ENCODE results near the gene POPDC3.

Gene POPDC3

GRCh38 chr6:105137388-105137787, 42.4 kb downstream of the POPDC3 start:
- no peak for ATAC-seq
- Mint-ChIP-seq H3K9me3 (no peaks in the 10 kb centered on the region), H3K4me1 (peaks cover 6% of the 10 kb centered on the region), H3K27me3 (peaks cover 63% of the 10 kb centered on the region), H3K4me3 (peak overlapping the region; percentile 13), H3K36me3 (no peaks in the 10 kb centered on the region), H3K27ac (no peak overlapping the region)

- H3K27me3 Mint-ChIP-seq, result peaks cover 63% of the 10 kb centered on the region
- H3K36me3 Mint-ChIP-seq, result no peaks in the 10 kb centered on the region
- H3K9me3 Mint-ChIP-seq, result no peaks in the 10 kb centered on the region
Measured at GRCh38 chr6:105136431-105137350, 43.1 kb downstream of the POPDC3 start.

GRCh38 chr6:105135907-105136430, 43.8 kb downstream of the POPDC3 start:
- Mint-ChIP-seq H3K4me3 (peak overlapping the region; percentile 60), H3K36me3 (no peaks in the 10 kb centered on the region), H3K9me3 (no peaks in the 10 kb centered on the region), H3K4me1 (peaks cover 6% of the 10 kb centered on the region), H3K27ac (no peak overlapping the region), H3K27me3 (peaks cover 58% of the 10 kb centered on the region)
- ATAC-seq, result no peak

More at GRCh38 chr6:105136431-105137350, 43.1 kb downstream of the POPDC3 start:
- H3K27ac Mint-ChIP-seq, result no peak overlapping the region
- peak; percentile 68 for ATAC-seq
- peaks cover 6% of the 10 kb centered on the region for H3K4me1 Mint-ChIP-seq
- peak overlapping the region; percentile 60 for H3K4me3 Mint-ChIP-seq

GRCh38 chr6:105135056-105135455, 44.8 kb downstream of the POPDC3 start:
- no peak overlapping the region for H3K27ac Mint-ChIP-seq
- H3K4me1 Mint-ChIP-seq, result peaks cover 6% of the 10 kb centered on the region
- H3K27me3 Mint-ChIP-seq, result peaks cover 53% of the 10 kb centered on the region
- no peaks in the 10 kb centered on the region for H3K36me3 Mint-ChIP-seq
- no peaks in the 10 kb centered on the region for H3K9me3 Mint-ChIP-seq
- H3K4me3 Mint-ChIP-seq, result no peak overlapping the region
- no peak for ATAC-seq

- no peaks in the 10 kb centered on the region for H3K4me1 Mint-ChIP-seq
- H3K27me3 Mint-ChIP-seq, result peaks cover 11% of the 10 kb centered on the region
- H3K36me3 Mint-ChIP-seq, result no peaks in the 10 kb centered on the region
- H3K4me3 Mint-ChIP-seq, result no peak overlapping the region
- no peak for ATAC-seq
- H3K27ac Mint-ChIP-seq, result no peak overlapping the region
- H3K9me3 Mint-ChIP-seq, result no peaks in the 10 kb centered on the region
Measured at GRCh38 chr6:105122717-105123116, 57.1 kb downstream of the POPDC3 start.

GRCh38 chr6:105121981-105122380, 57.8 kb downstream of the POPDC3 start:
- peaks cover 17% of the 10 kb centered on the region for H3K27me3 Mint-ChIP-seq
- no peak overlapping the region for H3K27ac Mint-ChIP-seq
- H3K4me1 Mint-ChIP-seq, result no peaks in the 10 kb centered on the region
- H3K4me3 Mint-ChIP-seq, result no peak overlapping the region
- ATAC-seq, result no peak
- H3K36me3 Mint-ChIP-seq, result no peaks in the 10 kb centered on the region
- H3K9me3 Mint-ChIP-seq, result no peaks in the 10 kb centered on the region

- no peaks in the 10 kb centered on the region for H3K36me3 Mint-ChIP-seq
- no peak overlapping the region for H3K4me3 Mint-ChIP-seq
- H3K27me3 Mint-ChIP-seq, result peaks cover 26% of the 10 kb centered on the region
- no peak for ATAC-seq
- no peaks in the 10 kb centered on the region for H3K9me3 Mint-ChIP-seq
- no peaks in the 10 kb centered on the region for H3K4me1 Mint-ChIP-seq
- no peak overlapping the region for H3K27ac Mint-ChIP-seq
Measured at GRCh38 chr6:105120570-105120969, 59.2 kb downstream of the POPDC3 start.

- Mint-ChIP-seq H3K4me1 (no peaks in the 10 kb centered on the region), H3K27me3 (peaks cover 26% of the 10 kb centered on the region), H3K27ac (no peak overlapping the region), H3K9me3 (no peaks in the 10 kb centered on the region), H3K36me3 (no peaks in the 10 kb centered on the region), H3K4me3 (no peak overlapping the region)
- ATAC-seq, result no peak
Measured at GRCh38 chr6:105116150-105116549, 63.7 kb downstream of the POPDC3 start.

GRCh38 chr6:105113422-105113821, 66.4 kb downstream of the POPDC3 start:
- H3K9me3 Mint-ChIP-seq, result no peaks in the 10 kb centered on the region
- no peaks in the 10 kb centered on the region for H3K4me1 Mint-ChIP-seq
- H3K27me3 Mint-ChIP-seq, result peaks cover 22% of the 10 kb centered on the region
- no peak overlapping the region for H3K4me3 Mint-ChIP-seq
- no peaks in the 10 kb centered on the region for H3K36me3 Mint-ChIP-seq
- H3K27ac Mint-ChIP-seq, result no peak overlapping the region
- no peak for ATAC-seq

GRCh38 chr6:105112577-105112976, 67.2 kb downstream of the POPDC3 start:
- no peak overlapping the region for H3K4me3 Mint-ChIP-seq

GRCh38 chr6:105111871-105112270, 67.9 kb downstream of the POPDC3 start:
- Mint-ChIP-seq H3K36me3 (no peaks in the 10 kb centered on the region), H3K27me3 (peaks cover 10% of the 10 kb centered on the region), H3K4me3 (no peak overlapping the region), H3K9me3 (no peaks in the 10 kb centered on the region), H3K4me1 (no peaks in the 10 kb centered on the region), H3K27ac (no peak overlapping the region)
- ATAC-seq, result no peak

More at GRCh38 chr6:105112577-105112976, 67.2 kb downstream of the POPDC3 start:
- Mint-ChIP-seq H3K4me1 (no peaks in the 10 kb centered on the region), H3K27me3 (peaks cover 14% of the 10 kb centered on the region), H3K36me3 (no peaks in the 10 kb centered on the region), H3K9me3 (no peaks in the 10 kb centered on the region), H3K27ac (no peak overlapping the region)
- no peak for ATAC-seq

GRCh38 chr6:105111105-105111504, 68.7 kb downstream of the POPDC3 start:
- H3K36me3 Mint-ChIP-seq, result no peaks in the 10 kb centered on the region
- no peaks in the 10 kb centered on the region for H3K9me3 Mint-ChIP-seq
- H3K4me3 Mint-ChIP-seq, result no peak overlapping the region
- no peaks in the 10 kb centered on the region for H3K4me1 Mint-ChIP-seq
- peaks cover 3% of the 10 kb centered on the region for H3K27me3 Mint-ChIP-seq
- no peak overlapping the region for H3K27ac Mint-ChIP-seq
- ATAC-seq, result no peak

- Mint-ChIP-seq H3K27ac (no peak overlapping the region), H3K36me3 (no peaks in the 10 kb centered on the region), H3K27me3 (no peaks in the 10 kb centered on the region), H3K9me3 (no peaks in the 10 kb centered on the region), H3K4me1 (no peaks in the 10 kb centered on the region), H3K4me3 (no peak overlapping the region)
- ATAC-seq, result no peak
Measured at GRCh38 chr6:105109955-105110895, 69.6 kb downstream of the POPDC3 start.

GRCh38 chr6:105108631-105109262, 71.1 kb downstream of the POPDC3 start:
- Mint-ChIP-seq H3K4me1 (no peaks in the 10 kb centered on the region), H3K4me3 (no peak overlapping the region), H3K27ac (no peak overlapping the region), H3K9me3 (no peaks in the 10 kb centered on the region), H3K36me3 (no peaks in the 10 kb centered on the region), H3K27me3 (no peaks in the 10 kb centered on the region)
- no peak for ATAC-seq
